Medulla oblongata (tissue), 1 donor: Measurements from ENCODE around the gene KSR2.

ENCODE experiments used
- DNase-seq: peaks from one replicate; pipeline ENCODE4 v3.0.0-alpha.2; 2015; ENCODE audit errors: extremely low spot score

Gene KSR2

GRCh38 chr12:117580015-117580717, 388.6 kb downstream of the KSR2 start:
- DNase-seq = peak; percentile 47

- no peak for DNase-seq
Measured at GRCh38 chr12:117577122-117577657, 391.6 kb downstream of the KSR2 start.

- no peak for DNase-seq
Measured at GRCh38 chr12:117576053-117576452, 392.7 kb downstream of the KSR2 start.

- no peak for DNase-seq
Measured at GRCh38 chr12:117574655-117575054, 394.1 kb downstream of the KSR2 start.

- no peak for DNase-seq
Measured at GRCh38 chr12:117572755-117573154, 396.0 kb downstream of the KSR2 start.

- no peak for DNase-seq
Measured at GRCh38 chr12:117571321-117571720, 397.5 kb downstream of the KSR2 start.

- no peak for DNase-seq
Measured at GRCh38 chr12:117570608-117571007, 398.2 kb downstream of the KSR2 start.

GRCh38 chr12:117567644-117568216, 401.1 kb downstream of the KSR2 start:
- no peak for DNase-seq

- peak; percentile 64 for DNase-seq
Measured at GRCh38 chr12:117564881-117565280, 403.9 kb downstream of the KSR2 start.

GRCh38 chr12:117563706-117564105, 405.1 kb downstream of the KSR2 start:
- no peak for DNase-seq

GRCh38 chr12:117563007-117563406, 405.8 kb downstream of the KSR2 start:
- DNase-seq = no peak

GRCh38 chr12:117561990-117562389, 406.8 kb downstream of the KSR2 start:
- DNase-seq = no peak

GRCh38 chr12:117559978-117560377, 408.8 kb downstream of the KSR2 start:
- no peak for DNase-seq

GRCh38 chr12:117555889-117556288, 412.9 kb downstream of the KSR2 start:
- no peak for DNase-seq

GRCh38 chr12:117552971-117553370, 415.8 kb downstream of the KSR2 start:
- no peak for DNase-seq

GRCh38 chr12:117551665-117552064, 417.1 kb downstream of the KSR2 start:
- DNase-seq = no peak

- no peak for DNase-seq
Measured at GRCh38 chr12:117547209-117547608, 421.6 kb downstream of the KSR2 start.

- DNase-seq = no peak
Measured at GRCh38 chr12:117545216-117545615, 423.6 kb downstream of the KSR2 start.

GRCh38 chr12:117540011-117540410, 428.8 kb downstream of the KSR2 start:
- no peak for DNase-seq

- no peak for DNase-seq
Measured at GRCh38 chr12:117538926-117539325, 429.9 kb downstream of the KSR2 start.

GRCh38 chr12:117538032-117538690, 430.6 kb downstream of the KSR2 start:
- no peak for DNase-seq

GRCh38 chr12:117533687-117534086, 435.1 kb downstream of the KSR2 start:
- DNase-seq = no peak

- no peak for DNase-seq
Measured at GRCh38 chr12:117530796-117531195, 438.0 kb downstream of the KSR2 start.
